Keratinocyte (primary cell): ENCODE data around the gene COA8. TPM values are rescaled to one million over a fixed set of nuclear protein-coding genes. Genes with fewer than 3 reads are reported as not detected.

ENCODE experiments used
- DNase-seq: peaks from one replicate; pipeline ENCODE4 v3.0.0-alpha.2; 2011; ENCODE audit warnings: low read depth, missing footprints, low spot score
- FAIRE-seq: peaks from 2 replicates; lab custom pipeline; 2011; peaks lifted over from hg19 to GRCh38; lab: Jason Lieb, UNC
- H2AFZ ChIP-seq: 2 replicates; pipeline ENCODE4 v1.6.0; 2012; ENCODE audit warnings: low read length, control low read depth, inconsistent platforms; ENCODE audit not compliant: control insufficient read depth
- H3K27ac ChIP-seq: 2 replicates; pipeline ENCODE4 v1.5.1; 2011; ENCODE audit warnings: low read length; ENCODE audit not compliant: control insufficient read depth, insufficient read depth
- H3K27me3 ChIP-seq: 3 replicates; pipeline ENCODE4 v1.6.0; 2011; ENCODE audit warnings: low read length; ENCODE audit not compliant: control insufficient read depth, insufficient read depth; ENCODE audit errors: extremely low read depth
- H3K36me3 ChIP-seq, 2 experiments: 2 replicates in 1 of 2; 3 replicates in 1 of 2; pipeline ENCODE4 v1.5.1; 2011; ENCODE audit warnings: low read length in 2 of 2, mild to moderate bottlenecking in 1 of 2; ENCODE audit not compliant: control insufficient read depth in 2 of 2, insufficient read depth in 2 of 2; ENCODE audit errors: extremely low read depth in 1 of 2
- H3K4me1 ChIP-seq: 3 replicates; pipeline ENCODE4 v1.5.1; 2011; ENCODE audit warnings: low read length; ENCODE audit not compliant: control insufficient read depth, insufficient read depth; ENCODE audit errors: extremely low read depth
- H3K4me2 ChIP-seq: 3 replicates; pipeline ENCODE4 v1.6.0; 2011; ENCODE audit warnings: low read depth, low read length; ENCODE audit not compliant: control insufficient read depth, insufficient read depth; ENCODE audit errors: extremely low read depth
- H3K4me3 ChIP-seq, 3 experiments: fragments of 200-600 bp in 1 of 3; sonication (generic) in 1 of 3; 2 replicates in 2 of 3; 3 replicates in 1 of 3; pipeline ENCODE4 v1.5.1; 2011 to 2016; ENCODE audit warnings: low read length in 3 of 3, mild to moderate bottlenecking in 3 of 3, control low read depth in 2 of 3, inconsistent platforms in 1 of 3, low read depth in 1 of 3, mixed read lengths in 1 of 3, mixed run types in 1 of 3, moderate library complexity in 1 of 3; ENCODE audit not compliant: control insufficient read depth in 2 of 3, insufficient read depth in 2 of 3; ENCODE audit errors: extremely low read depth in 1 of 3
- H3K79me2 ChIP-seq: 2 replicates; pipeline ENCODE4 v1.6.0; 2012; ENCODE audit warnings: low read length; ENCODE audit not compliant: control insufficient read depth, insufficient read depth
- H3K9ac ChIP-seq: 3 replicates; pipeline ENCODE4 v1.6.0; 2011; ENCODE audit warnings: low read length; ENCODE audit not compliant: control insufficient read depth, insufficient read depth; ENCODE audit errors: extremely low read depth
- H3K9me1 ChIP-seq: 3 replicates; pipeline ENCODE4 v1.6.0; 2011; ENCODE audit warnings: low read length; ENCODE audit not compliant: control insufficient read depth, insufficient read depth; ENCODE audit errors: extremely low read depth
- H3K9me3 ChIP-seq: 2 replicates; pipeline ENCODE4 v1.5.1; 2012; ENCODE audit warnings: low read depth, low read length; ENCODE audit not compliant: control insufficient read depth
- H4K20me1 ChIP-seq: 3 replicates; pipeline ENCODE4 v1.6.0; 2011; ENCODE audit warnings: low read length; ENCODE audit not compliant: control insufficient read depth, insufficient read depth; ENCODE audit errors: extremely low read depth
- EZH2 ChIP-seq: IDR thresholded peaks from one replicate; pipeline ENCODE4 v1.6.1; 2012; ENCODE audit warnings: inconsistent platforms, mild to moderate bottlenecking, low read length, moderate library complexity
- dilution Hi-C: fragments of 300-500 bp; cut with MboI; formaldehyde crosslinking; loops from one replicate; pipeline ENCODE4 v1.7.0; 2020; ENCODE audit warnings: low sequenced_read_pairs; ENCODE audit not compliant: extremely low pct_ligation_motif_present
- polyA plus RNA-seq, 5 experiments: library from polyadenylated mRNA; depleted of rRNA in 3 of 5; stranded (reverse) in 3 of 5; stranded (forward) in 1 of 5; unstranded in 1 of 5; fragments of >200 nt; gene quantifications; 1 replicate in 1 of 5; 2 replicates in 3 of 5; 3 replicates in 1 of 5; pipeline versions ENCODE4 v1.2.1 to v1.2.3, GENCODE V29; 2011 to 2012; ENCODE audit warnings: missing spikeins in 2 of 5, low read depth in 1 of 5, low replicate concordance in 1 of 5
- TF ChIP-seq, protein P1 (sequence below), 3 experiments: IDR thresholded peaks in 1 of 3; conservative IDR thresholded peaks in 1 of 3; optimal IDR thresholded peaks in 1 of 3; 2 replicates in 2 of 3; 3 replicates in 1 of 3; pipeline versions ENCODE3 to v1.5.1; 2011; ENCODE audit warnings: low read length in 3 of 3, mild to moderate bottlenecking in 3 of 3, moderate library complexity in 2 of 3, control low read depth in 1 of 3, inconsistent platforms in 1 of 3; ENCODE audit not compliant: insufficient read depth in 2 of 3; ENCODE audit errors: extremely low read depth in 1 of 3

COA8 gene
- polyA plus RNA-seq, 1 donor (not counting 4 experiments of a cell fraction or from before 2014, with no cell fraction given): 24.8 TPM

GRCh38 chr14:103527408-103528145, 35.2 kb upstream of the COA8 start:
- Histone ChIP-seq H3K9me3 (no peaks in the 10 kb centered on the region), H3K4me1 (peaks cover 32% of the 10 kb centered on the region), H3K27ac (peak overlapping the region; percentile 6), H3K4me2 (peak overlapping the region; percentile 92), H3K4me3 (no peak overlapping the region), H4K20me1 (no peaks in the 10 kb centered on the region), H2AFZ (no peak overlapping the region), H3K9me1 (no peaks in the 10 kb centered on the region), H3K36me3 (peaks cover 8 to 10% of the 10 kb centered on the region in 2 experiments), H3K79me2 (peaks cover 32% of the 10 kb centered on the region), H3K9ac (peak overlapping the region; percentile 86), H3K27me3 (peaks cover 12% of the 10 kb centered on the region)
- dilution Hi-C loops: no loop called here
- DNase-seq (no peak), FAIRE-seq (no peak)
- TF ChIP-seq, protein P1, sequence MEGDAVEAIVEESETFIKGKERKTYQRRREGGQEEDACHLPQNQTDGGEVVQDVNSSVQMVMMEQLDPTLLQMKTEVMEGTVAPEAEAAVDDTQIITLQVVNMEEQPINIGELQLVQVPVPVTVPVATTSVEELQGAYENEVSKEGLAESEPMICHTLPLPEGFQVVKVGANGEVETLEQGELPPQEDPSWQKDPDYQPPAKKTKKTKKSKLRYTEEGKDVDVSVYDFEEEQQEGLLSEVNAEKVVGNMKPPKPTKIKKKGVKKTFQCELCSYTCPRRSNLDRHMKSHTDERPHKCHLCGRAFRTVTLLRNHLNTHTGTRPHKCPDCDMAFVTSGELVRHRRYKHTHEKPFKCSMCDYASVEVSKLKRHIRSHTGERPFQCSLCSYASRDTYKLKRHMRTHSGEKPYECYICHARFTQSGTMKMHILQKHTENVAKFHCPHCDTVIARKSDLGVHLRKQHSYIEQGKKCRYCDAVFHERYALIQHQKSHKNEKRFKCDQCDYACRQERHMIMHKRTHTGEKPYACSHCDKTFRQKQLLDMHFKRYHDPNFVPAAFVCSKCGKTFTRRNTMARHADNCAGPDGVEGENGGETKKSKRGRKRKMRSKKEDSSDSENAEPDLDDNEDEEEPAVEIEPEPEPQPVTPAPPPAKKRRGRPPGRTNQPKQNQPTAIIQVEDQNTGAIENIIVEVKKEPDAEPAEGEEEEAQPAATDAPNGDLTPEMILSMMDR (optimal IDR thresholded peaks at IDR 0.05 in 1 of 3, IDR thresholded peaks at IDR 0.05 in 1 of 3, conservative IDR thresholded peaks at IDR 0.05 in 1 of 3; ENCODE audit: extremely low read depth in 1 of 3, insufficient read depth in 2 of 3, low read length in 3 of 3): no peak
- TF ChIP-seq EZH2: no peak

DNA sequence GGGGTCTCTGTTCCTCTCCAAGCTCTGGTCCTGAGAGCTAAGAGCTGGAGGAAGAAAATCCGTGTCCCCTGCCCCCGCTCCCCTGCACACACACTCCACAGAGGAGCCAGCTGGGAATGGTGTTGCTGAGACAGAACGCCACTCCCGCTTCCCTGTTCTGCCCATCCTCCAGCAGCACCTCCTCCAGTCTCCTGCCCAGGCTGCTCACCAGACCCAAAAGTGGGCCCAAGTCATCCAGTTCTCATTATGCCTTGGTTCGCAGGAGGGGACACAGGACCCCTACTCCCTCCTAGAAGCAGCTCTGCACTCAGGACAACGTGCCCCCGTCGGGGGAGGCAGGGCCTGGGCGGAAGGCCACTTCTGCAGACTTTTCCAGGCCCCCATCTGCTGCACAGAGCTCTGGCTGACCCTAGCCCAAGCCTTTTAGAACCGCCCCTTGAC, 34.6 kb upstream of the COA8 start:
- no peak for DNase-seq
- H3K27ac ChIP-seq: peak overlapping the region; percentile 73
- no peak for FAIRE-seq

More for the DNA sequence above, 34.6 kb upstream of the COA8 start:
- H3K9ac ChIP-seq: peak overlapping the region; percentile 86
- H3K36me3 ChIP-seq: peaks cover 8 to 12% of the 10 kb centered on the region in 2 experiments
- TF ChIP-seq EZH2: no peak
- TF ChIP-seq, protein P1 (optimal IDR thresholded peaks at IDR 0.05 in 1 of 3, IDR thresholded peaks at IDR 0.05 in 1 of 3, conservative IDR thresholded peaks at IDR 0.05 in 1 of 3; ENCODE audit: extremely low read depth in 1 of 3, insufficient read depth in 2 of 3, low read length in 3 of 3): no peak
- peaks cover 28% of the 10 kb centered on the region for H3K4me1 ChIP-seq
- peaks cover 7% of the 10 kb centered on the region for H3K27me3 ChIP-seq
- H3K4me3 ChIP-seq: peak overlapping the region; percentile 71 to 82 (median 72)
- H3K9me1 ChIP-seq: no peaks in the 10 kb centered on the region
- no peak overlapping the region for H2AFZ ChIP-seq
- H3K9me3 ChIP-seq: no peaks in the 10 kb centered on the region
- no peaks in the 10 kb centered on the region for H4K20me1 ChIP-seq
- dilution Hi-C loops: no loop called here
- H3K79me2 ChIP-seq: peaks cover 32% of the 10 kb centered on the region
- peak overlapping the region; percentile 92 for H3K4me2 ChIP-seq
